ENCODE results near the gene PHYHD1. TPM values are rescaled to one million over a fixed set of nuclear protein-coding genes. Genes with fewer than 3 reads are reported as not detected.

PHYHD1 gene
- total and polyA plus RNA-seq, 3 donors from 2014 or later, result 10.9 to 18.5 (median 15.1) TPM

DNA sequence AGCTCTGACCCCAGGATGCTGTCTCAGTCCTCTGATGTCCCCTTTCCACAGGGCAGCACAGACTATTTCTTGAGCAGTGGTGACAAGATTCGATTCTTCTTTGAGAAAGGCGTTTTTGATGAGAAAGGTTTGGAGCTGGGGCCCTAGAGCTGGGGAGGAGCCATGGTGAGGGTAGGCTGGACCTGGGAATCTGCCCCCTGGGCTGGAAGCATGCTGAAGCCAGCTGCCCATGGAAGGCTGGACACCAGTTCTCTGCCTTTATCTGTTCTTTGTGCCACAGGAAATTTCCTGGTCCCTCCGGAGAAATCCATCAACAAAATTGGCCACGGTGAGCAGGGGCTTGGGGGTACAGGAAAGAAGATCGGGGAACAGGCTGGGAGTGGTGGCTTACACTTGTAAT, 12.9 kb downstream of the PHYHD1 start:
- no peaks in the 10 kb centered on the region for H3K4me1 ChIP-seq
- no peak for TF ChIP-seq POLR2A (IDR thresholded peaks at IDR 0.05)
- TF ChIP-seq, protein P1, sequence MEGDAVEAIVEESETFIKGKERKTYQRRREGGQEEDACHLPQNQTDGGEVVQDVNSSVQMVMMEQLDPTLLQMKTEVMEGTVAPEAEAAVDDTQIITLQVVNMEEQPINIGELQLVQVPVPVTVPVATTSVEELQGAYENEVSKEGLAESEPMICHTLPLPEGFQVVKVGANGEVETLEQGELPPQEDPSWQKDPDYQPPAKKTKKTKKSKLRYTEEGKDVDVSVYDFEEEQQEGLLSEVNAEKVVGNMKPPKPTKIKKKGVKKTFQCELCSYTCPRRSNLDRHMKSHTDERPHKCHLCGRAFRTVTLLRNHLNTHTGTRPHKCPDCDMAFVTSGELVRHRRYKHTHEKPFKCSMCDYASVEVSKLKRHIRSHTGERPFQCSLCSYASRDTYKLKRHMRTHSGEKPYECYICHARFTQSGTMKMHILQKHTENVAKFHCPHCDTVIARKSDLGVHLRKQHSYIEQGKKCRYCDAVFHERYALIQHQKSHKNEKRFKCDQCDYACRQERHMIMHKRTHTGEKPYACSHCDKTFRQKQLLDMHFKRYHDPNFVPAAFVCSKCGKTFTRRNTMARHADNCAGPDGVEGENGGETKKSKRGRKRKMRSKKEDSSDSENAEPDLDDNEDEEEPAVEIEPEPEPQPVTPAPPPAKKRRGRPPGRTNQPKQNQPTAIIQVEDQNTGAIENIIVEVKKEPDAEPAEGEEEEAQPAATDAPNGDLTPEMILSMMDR (IDR thresholded peaks at IDR 0.05), result no peak
- WGBS, 2 donors, result 92 to 95% methylated on average over 5 of the region's 5 CpGs
- no peak overlapping the region for H3K4me3 ChIP-seq
- H3K36me3 ChIP-seq (ENCODE audit: low read depth, missing control alignments), result no peaks in the 10 kb centered on the region
- no peaks in the 10 kb centered on the region for H3K27me3 ChIP-seq
- H3K9me3 ChIP-seq, result no peaks in the 10 kb centered on the region
- intact Hi-C loops (cut with DNase I; ENCODE audit: low total_unique reads), result no loop called here
- DNase-seq, result no peak
- no peak overlapping the region for H3K27ac ChIP-seq

DNA sequence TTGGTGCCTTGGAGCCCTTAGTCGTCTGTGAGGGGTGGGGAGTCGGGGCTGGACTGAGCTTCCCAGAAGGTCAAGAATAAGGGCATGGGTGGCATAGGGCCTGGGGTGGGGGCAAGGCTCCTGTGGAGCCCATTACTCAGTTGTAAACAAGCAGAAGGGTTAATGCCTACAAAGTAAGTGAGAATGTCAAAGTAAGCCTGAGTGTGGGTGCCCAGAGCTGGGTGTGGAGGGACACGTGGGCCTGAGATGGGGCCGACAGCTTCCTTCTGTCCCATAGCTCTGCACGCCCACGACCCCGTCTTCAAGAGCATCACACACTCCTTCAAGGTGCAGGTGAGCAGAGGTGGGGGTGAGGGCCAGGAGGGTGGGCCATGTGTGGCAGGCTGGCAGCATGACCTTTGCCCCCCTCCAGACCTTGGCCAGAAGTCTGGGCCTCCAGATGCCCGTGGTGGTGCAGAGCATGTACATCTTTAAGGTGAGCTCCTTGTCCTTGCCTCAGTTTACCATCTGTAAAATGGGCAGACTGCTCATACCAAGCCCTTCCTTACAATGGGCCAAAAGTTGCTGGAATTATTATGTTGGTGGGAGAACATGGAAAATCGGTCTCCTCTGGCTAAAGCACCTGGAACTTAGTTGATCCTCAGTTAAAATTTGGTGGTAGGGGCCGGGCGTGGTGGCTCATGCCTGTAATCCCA, 15.5 kb downstream of the PHYHD1 start:
- Histone ChIP-seq H3K27me3 (no peaks in the 10 kb centered on the region), H3K36me3 (ENCODE audit: low read depth, missing control alignments) (no peaks in the 10 kb centered on the region), H3K4me1 (peaks cover 5% of the 10 kb centered on the region), H3K4me3 (no peak overlapping the region), H3K27ac (no peak overlapping the region), H3K9me3 (no peaks in the 10 kb centered on the region)
- TF ChIP-seq, protein P1 (IDR thresholded peaks at IDR 0.05), result no peak
- no peak for TF ChIP-seq POLR2A (IDR thresholded peaks at IDR 0.05)
- 91% methylated on average over 11 of the region's 11 CpGs for WGBS, 2 donors
- intact Hi-C loops (cut with DNase I; ENCODE audit: low total_unique reads), result no loop called here
- no peak for DNase-seq

DNA sequence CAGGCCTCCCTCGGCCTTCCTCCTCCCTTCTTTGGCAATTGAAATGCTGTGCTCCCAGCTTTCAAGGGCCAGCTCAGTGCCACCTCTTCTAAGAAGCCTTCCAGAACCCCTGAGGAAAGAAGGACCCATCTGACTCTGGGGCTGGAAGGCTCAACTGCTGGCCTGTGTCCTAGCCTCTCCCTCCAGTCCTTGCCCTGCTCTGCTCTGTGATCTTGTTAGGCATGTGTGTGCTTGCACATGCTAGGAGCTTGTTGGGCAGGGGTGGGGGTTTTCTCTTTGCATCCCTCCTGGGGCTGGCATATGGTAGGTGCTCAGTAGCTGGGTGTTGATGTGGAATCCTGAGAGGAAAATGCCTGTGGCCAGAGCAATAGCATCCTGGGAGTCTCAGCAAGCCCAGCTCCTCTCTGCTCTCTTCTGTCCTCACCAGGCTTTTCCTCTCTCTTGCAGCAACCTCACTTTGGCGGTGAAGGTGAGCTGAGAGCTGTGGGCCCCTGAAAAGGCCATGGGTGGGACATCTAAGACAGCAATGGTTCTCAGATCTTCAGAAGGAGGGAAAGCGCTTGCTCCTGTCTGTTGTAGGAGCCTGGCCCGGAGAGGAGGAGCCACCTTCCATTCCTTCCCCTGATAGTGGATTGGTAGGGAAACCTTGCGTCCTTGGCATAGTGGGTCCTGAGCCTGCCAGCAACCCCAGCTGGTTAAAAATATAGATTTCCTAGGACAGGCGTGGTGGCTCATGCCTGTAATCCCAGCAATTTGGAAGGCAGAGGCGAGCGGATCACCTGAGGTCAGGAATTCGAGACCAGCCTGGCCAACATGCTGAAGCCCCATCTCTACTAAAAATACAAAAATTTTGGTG, 16.8 kb downstream of the PHYHD1 start:
- TF ChIP-seq, protein P1 (IDR thresholded peaks at IDR 0.05), result no peak
- no peak for TF ChIP-seq POLR2A (IDR thresholded peaks at IDR 0.05)
- no peak for DNase-seq
- Histone ChIP-seq H3K27me3 (no peaks in the 10 kb centered on the region), H3K36me3 (ENCODE audit: low read depth, missing control alignments) (no peaks in the 10 kb centered on the region), H3K9me3 (no peaks in the 10 kb centered on the region), H3K4me3 (no peak overlapping the region), H3K27ac (no peak overlapping the region), H3K4me1 (peaks cover 5% of the 10 kb centered on the region)
- 76 to 79% methylated on average over 5 to 9 of the region's 9 CpGs for WGBS, 2 donors
- intact Hi-C loops (cut with DNase I; ENCODE audit: low total_unique reads), result no loop called here

DNA sequence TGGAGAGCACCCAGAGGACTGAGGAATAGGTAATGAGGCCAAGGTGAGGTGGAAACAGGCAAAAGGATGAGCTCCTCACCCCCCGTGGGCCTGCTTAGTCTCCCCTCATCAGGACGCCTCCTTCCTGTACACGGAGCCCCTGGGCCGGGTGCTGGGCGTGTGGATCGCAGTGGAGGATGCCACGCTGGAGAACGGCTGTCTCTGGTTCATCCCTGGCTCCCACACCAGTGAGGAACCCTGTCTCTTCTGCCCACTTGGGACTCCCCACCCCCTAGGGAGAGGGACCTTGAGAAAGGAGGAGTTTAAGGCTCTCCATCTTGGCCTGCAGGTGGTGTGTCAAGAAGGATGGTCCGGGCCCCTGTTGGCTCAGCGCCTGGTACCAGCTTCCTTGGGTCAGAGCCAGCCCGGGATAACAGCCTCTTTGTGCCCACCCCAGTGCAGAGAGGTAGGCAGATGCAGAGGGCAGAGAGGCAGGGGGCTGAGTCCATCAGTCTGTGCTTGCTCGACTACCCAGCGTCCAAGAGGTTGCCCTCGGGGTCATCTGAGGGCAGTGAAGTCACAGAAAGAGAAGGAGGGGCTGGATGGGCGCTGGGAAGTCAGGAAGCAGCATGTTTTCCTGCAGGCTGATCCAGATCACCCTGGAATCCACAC, 19.6 kb downstream of the PHYHD1 start:
- intact Hi-C loops (cut with DNase I; ENCODE audit: low total_unique reads), result loop anchor here (5.0 kb wide), 1 partner anchor 78 kb away; no protein-coding TSS in a partner anchor
- H3K9me3 ChIP-seq, result no peaks in the 10 kb centered on the region
- H3K36me3 ChIP-seq (ENCODE audit: low read depth, missing control alignments), result no peaks in the 10 kb centered on the region

More for the DNA sequence above, 19.6 kb downstream of the PHYHD1 start:
- H3K27ac ChIP-seq, result no peak overlapping the region
- H3K4me1 ChIP-seq, result peaks cover 7% of the 10 kb centered on the region
- WGBS, 2 donors, result 73 to 77% methylated on average over 14 to 15 of the region's 15 CpGs
- DNase-seq, result no peak
- TF ChIP-seq, protein P1 (IDR thresholded peaks at IDR 0.05), result no peak
- TF ChIP-seq POLR2A (IDR thresholded peaks at IDR 0.05), result no peak
- no peaks in the 10 kb centered on the region for H3K27me3 ChIP-seq
- no peak overlapping the region for H3K4me3 ChIP-seq
